ENCODE measurements around the gene SLC25A4.

DNA sequence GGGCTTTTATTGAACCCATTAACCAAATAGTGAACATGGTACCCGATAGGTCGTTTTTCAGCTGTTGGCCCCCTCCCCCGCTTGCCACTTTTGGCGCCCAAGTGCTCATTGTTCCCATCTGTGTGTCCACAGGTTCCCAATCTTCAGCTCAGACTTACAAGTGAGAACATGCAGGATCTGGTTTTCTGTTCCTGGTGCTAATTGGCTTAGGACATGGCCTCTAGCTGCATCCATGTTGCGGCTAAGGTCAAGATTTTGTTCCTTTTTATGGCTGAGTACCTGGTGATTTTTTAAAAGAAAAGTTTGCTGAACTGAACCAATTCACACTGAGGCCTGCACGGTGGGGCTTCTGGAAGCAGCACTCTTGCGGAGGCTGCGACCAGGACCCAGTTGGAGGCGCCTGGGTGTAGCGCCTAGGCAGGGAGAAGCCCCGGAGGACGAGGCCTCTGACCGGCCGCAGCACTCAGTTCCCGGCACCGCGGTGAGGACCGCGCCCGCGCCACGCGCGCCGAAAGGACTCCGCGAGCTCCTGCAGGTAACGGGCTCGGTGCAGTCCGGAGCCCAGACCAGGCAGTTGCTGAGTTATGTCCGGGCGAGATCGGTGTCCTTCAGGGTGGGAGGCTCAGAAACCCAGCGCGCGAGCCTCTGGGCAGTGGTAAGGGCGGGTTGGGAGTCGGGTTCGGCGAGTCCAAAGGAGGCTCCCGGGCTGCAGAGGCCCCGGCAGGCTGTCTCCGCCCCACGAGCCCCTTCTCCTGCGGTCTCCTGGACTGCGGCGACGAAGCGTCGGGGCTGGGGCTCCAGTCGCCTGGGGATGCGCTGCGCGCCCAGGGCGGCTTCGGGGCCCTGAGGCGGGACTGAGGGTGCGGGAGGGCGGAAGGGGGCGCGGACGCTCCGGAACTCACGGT lies 15.8 kb upstream of the SLC25A4 start:
- no peak for TF ChIP-seq MYC (IDR thresholded peaks at IDR 0.05; ENCODE audit: low read depth, low read length)
- TF ChIP-seq, protein P1, sequence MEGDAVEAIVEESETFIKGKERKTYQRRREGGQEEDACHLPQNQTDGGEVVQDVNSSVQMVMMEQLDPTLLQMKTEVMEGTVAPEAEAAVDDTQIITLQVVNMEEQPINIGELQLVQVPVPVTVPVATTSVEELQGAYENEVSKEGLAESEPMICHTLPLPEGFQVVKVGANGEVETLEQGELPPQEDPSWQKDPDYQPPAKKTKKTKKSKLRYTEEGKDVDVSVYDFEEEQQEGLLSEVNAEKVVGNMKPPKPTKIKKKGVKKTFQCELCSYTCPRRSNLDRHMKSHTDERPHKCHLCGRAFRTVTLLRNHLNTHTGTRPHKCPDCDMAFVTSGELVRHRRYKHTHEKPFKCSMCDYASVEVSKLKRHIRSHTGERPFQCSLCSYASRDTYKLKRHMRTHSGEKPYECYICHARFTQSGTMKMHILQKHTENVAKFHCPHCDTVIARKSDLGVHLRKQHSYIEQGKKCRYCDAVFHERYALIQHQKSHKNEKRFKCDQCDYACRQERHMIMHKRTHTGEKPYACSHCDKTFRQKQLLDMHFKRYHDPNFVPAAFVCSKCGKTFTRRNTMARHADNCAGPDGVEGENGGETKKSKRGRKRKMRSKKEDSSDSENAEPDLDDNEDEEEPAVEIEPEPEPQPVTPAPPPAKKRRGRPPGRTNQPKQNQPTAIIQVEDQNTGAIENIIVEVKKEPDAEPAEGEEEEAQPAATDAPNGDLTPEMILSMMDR (IDR thresholded peaks at IDR 0.05; ENCODE audit: extremely low read depth in 1 of 2, insufficient read depth in 1 of 2, low read depth in 1 of 2, low read length in 2 of 2), result no peak

Measured in endothelial cell of umbilical vein (primary cell).